Caco-2 (cell line): ENCODE results near the gene LRRTM4. TPM values are rescaled to one million over a fixed set of nuclear protein-coding genes. Genes with fewer than 3 reads are reported as not detected.

Experiments
- BruUV-seq: library from RNA; stranded (reverse); fragments of 400-500 nt; replicated peaks from 2 replicates; lab custom pipeline; 2021; lab: Mats Ljungman, UMichigan
- CTCF ChIA-PET: fragments of 300-600 bp; sonication (Branson Sonifier 250); formaldehyde crosslinking; loops from one replicate; lab custom pipeline; 2022; ENCODE audit warnings: antibody characterized with exemption; lab: Charles Lee
- POLR2A ChIA-PET: fragments of 300-600 bp; sonication (Branson Sonifier 250); formaldehyde crosslinking; loops from one replicate; lab custom pipeline; 2022; ENCODE audit warnings: antibody characterized with exemption; lab: Charles Lee
- DNase-seq, 2 experiments: peaks; one replicate each; pipeline versions ENCODE4 v3.0.0 to v3.0.0-alpha.2; 2020 to 2022
- H3K27me3 ChIP-seq: replicated peaks from 2 replicates; pipeline ENCODE4 v1.6.0; 2011; ENCODE audit warnings: low read length; ENCODE audit not compliant: control insufficient read depth, insufficient read depth
- H3K36me3 ChIP-seq: 2 replicates; pipeline ENCODE4 v1.5.1; 2011; ENCODE audit warnings: low read length; ENCODE audit not compliant: control insufficient read depth, insufficient read depth
- H3K4me1 ChIP-seq: fragments of 250-450 bp; sonication (Bioruptor Pico); 2 replicates; pipeline ENCODE4 v1.5.1; 2020; ENCODE audit warnings: mild to moderate bottlenecking
- H3K4me3 ChIP-seq: 2 replicates; pipeline ENCODE4 v1.5.1; 2011; ENCODE audit warnings: low read depth, mild to moderate bottlenecking, control low read depth, low read length
- H3K9me3 ChIP-seq: fragments of 250-450 bp; sonication (Bioruptor Pico); 2 replicates; pipeline ENCODE4 v1.5.1; 2020; ENCODE audit warnings: mild to moderate bottlenecking, moderate library complexity
- H3K27ac Mint-ChIP-seq: one replicate; pipeline ENCODE4 v1.8.0; 2022; ENCODE audit warnings: mixed read lengths; ENCODE audit not compliant: unreplicated experiment
- H3K27me3 Mint-ChIP-seq: one replicate; pipeline ENCODE4 v1.8.0; 2022; ENCODE audit warnings: mixed read lengths; ENCODE audit not compliant: insufficient read depth, unreplicated experiment
- H3K36me3 Mint-ChIP-seq: one replicate; pipeline ENCODE4 v1.8.0; 2022; ENCODE audit warnings: mild to moderate bottlenecking, mixed read lengths; ENCODE audit not compliant: insufficient read depth, unreplicated experiment
- H3K4me1 Mint-ChIP-seq: one replicate; pipeline ENCODE4 v1.8.0; 2022; ENCODE audit warnings: low read depth, mixed read lengths; ENCODE audit not compliant: unreplicated experiment
- H3K4me3 Mint-ChIP-seq: one replicate; pipeline ENCODE4 v1.8.0; 2022; ENCODE audit warnings: mild to moderate bottlenecking, moderate library complexity, mixed read lengths; ENCODE audit not compliant: unreplicated experiment
- H3K9me3 Mint-ChIP-seq: one replicate; pipeline ENCODE4 v1.8.0; 2022; ENCODE audit warnings: mixed read lengths; ENCODE audit not compliant: unreplicated experiment
- CTCF ChIP-seq, 2 experiments: fragments of 200-600 bp in 1 of 2; IDR thresholded peaks; 1 replicate in 1 of 2; 2 replicates in 1 of 2; pipeline versions ENCODE4 v1.5.1 to v1.8.0; 2011 to 2022; ENCODE audit warnings: antibody characterized with exemption in 1 of 2, control low read depth in 1 of 2, inconsistent platforms in 1 of 2, low read depth in 1 of 2, low read length in 1 of 2, mild to moderate bottlenecking in 1 of 2, moderate library complexity in 1 of 2; ENCODE audit not compliant: insufficient read depth in 1 of 2, severe bottlenecking in 1 of 2, unreplicated experiment in 1 of 2
- intact Hi-C: fragments of 100-400 bp; cut with micrococcal nuclease; formaldehyde crosslinking; loops from one replicate; pipeline ENCODE4 v1.10.0; 2022; ENCODE audit not compliant: unreplicated experiment
- total RNA-seq: library from RNA; stranded (reverse); gene quantifications from 2 replicates; pipeline ENCODE4 v1.2.3, GENCODE V29; 2022

LRRTM4 gene
- total RNA-seq, 1 experiment from 2014 or later: 0.32 TPM

GRCh38 chr2:77121518-77121917 lies 400.7 kb downstream of the LRRTM4 start:
- DNase-seq: no peak
- no peaks in the 10 kb centered on the region for H3K9me3 Mint-ChIP-seq
- Histone ChIP-seq H3K4me1 (no peaks in the 10 kb centered on the region), H3K27me3 (no peaks in the 10 kb centered on the region), H3K36me3 (no peaks in the 10 kb centered on the region), H3K4me3 (no peak overlapping the region), H3K9me3 (no peaks in the 10 kb centered on the region)
- no peak overlapping the region for H3K27ac Mint-ChIP-seq
- CTCF ChIA-PET: no interaction called here
- H3K4me3 Mint-ChIP-seq: no peak overlapping the region
- POLR2A ChIA-PET: no interaction called here
- H3K36me3 Mint-ChIP-seq: no peaks in the 10 kb centered on the region
- no peaks in the 10 kb centered on the region for H3K4me1 Mint-ChIP-seq
- peaks cover 2% of the 10 kb centered on the region for H3K27me3 Mint-ChIP-seq
- BruUV-seq: no TSS peak
- intact Hi-C loops: no loop called here
- TF ChIP-seq CTCF (IDR thresholded peaks at IDR 0.05; ENCODE audit: insufficient read depth in 1 of 2, low read depth in 1 of 2, low read length in 1 of 2, severe bottlenecking in 1 of 2, unreplicated experiment in 1 of 2): no peak

- Histone ChIP-seq H3K4me1 (no peaks in the 10 kb centered on the region), H3K27me3 (no peaks in the 10 kb centered on the region), H3K9me3 (no peaks in the 10 kb centered on the region), H3K36me3 (no peaks in the 10 kb centered on the region), H3K4me3 (no peak overlapping the region)
- no peak overlapping the region for H3K4me3 Mint-ChIP-seq
- no peaks in the 10 kb centered on the region for H3K4me1 Mint-ChIP-seq
- H3K36me3 Mint-ChIP-seq: no peaks in the 10 kb centered on the region
- BruUV-seq: no TSS peak
- CTCF ChIA-PET: no interaction called here
- intact Hi-C loops: no loop called here
- H3K27ac Mint-ChIP-seq: no peak overlapping the region
- H3K27me3 Mint-ChIP-seq: peaks cover 2% of the 10 kb centered on the region
- H3K9me3 Mint-ChIP-seq: no peaks in the 10 kb centered on the region
- no peak for DNase-seq
- TF ChIP-seq CTCF (IDR thresholded peaks at IDR 0.05; ENCODE audit: insufficient read depth in 1 of 2, low read depth in 1 of 2, low read length in 1 of 2, severe bottlenecking in 1 of 2, unreplicated experiment in 1 of 2): no peak
- POLR2A ChIA-PET: no interaction called here
These were observed 402.8 kb downstream of the LRRTM4 start for GRCh38 chr2:77119333-77119732.

GRCh38 chr2:77108915-77109314 lies 413.3 kb downstream of the LRRTM4 start:
- no peak overlapping the region for H3K4me3 ChIP-seq
- H3K9me3 ChIP-seq: no peaks in the 10 kb centered on the region
- Mint-ChIP-seq H3K4me3 (no peak overlapping the region), H3K9me3 (no peaks in the 10 kb centered on the region), H3K27ac (no peak overlapping the region), H3K27me3 (peaks cover 7% of the 10 kb centered on the region), H3K4me1 (no peaks in the 10 kb centered on the region), H3K36me3 (no peaks in the 10 kb centered on the region)
- no TSS peak for BruUV-seq
- no peak for DNase-seq
- no peaks in the 10 kb centered on the region for H3K4me1 ChIP-seq
- TF ChIP-seq CTCF (IDR thresholded peaks at IDR 0.05; ENCODE audit: insufficient read depth in 1 of 2, low read depth in 1 of 2, low read length in 1 of 2, severe bottlenecking in 1 of 2, unreplicated experiment in 1 of 2): no peak
- no peaks in the 10 kb centered on the region for H3K36me3 ChIP-seq
- ChIA-PET POLR2A (no interaction called here), CTCF (no interaction called here)
- no peaks in the 10 kb centered on the region for H3K27me3 ChIP-seq
- intact Hi-C loops: no loop called here
